ENCODE data around the gene IGF2BP1.
"Not testable (repeated sequence)": the region's sequence is repeated elsewhere in the genome, so short reads cannot be mapped to it uniquely, and the experiment has no call there.

The IGF2BP1 gene

DNA sequence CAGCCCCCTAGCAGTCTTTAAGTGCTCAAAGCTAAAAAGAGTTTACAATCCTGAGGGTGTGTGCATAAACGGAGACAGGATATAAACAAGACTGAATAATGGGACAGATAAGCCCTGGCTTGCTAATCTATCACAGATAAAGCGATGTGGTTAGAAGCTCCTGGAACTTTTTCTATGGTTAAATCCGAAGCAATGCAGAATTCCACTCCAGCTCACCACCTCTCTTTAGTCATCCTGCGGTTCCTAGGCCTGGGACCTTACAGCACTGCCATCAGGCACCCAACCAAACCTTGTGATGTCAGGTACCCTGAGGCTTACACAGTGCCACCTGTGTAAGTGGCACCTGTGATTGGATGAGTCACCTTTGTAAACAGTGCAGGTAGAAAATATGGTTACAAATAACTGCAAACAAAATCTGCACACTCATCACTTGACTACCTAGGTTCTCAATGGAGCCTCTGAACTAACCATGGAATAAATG lies 103.9 kb downstream of the IGF2BP1 start:
- DNase-seq (ENCODE audit: low spot score), result no peak

DNA sequence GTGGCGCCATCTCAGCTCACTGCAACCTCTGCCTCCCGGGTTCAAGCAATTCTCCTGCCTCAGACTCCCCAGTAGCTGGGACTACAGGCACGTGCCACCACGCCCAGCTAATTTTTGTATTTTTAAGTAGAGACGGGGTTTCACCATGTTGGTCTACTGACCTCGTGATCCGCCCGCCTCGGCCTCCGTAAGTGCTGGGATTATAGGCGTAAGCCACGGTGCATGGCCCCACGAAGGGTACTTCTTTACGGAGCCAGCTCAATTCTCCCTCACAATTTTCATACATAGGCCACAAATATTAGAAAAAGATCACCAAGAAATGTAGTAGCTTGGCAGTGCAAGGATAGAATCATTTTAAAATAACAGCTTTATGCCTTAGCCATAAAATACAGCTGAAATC lies 106.2 kb downstream of the IGF2BP1 start:
- not testable (repeated sequence) for DNase-seq (ENCODE audit: low spot score)

DNA sequence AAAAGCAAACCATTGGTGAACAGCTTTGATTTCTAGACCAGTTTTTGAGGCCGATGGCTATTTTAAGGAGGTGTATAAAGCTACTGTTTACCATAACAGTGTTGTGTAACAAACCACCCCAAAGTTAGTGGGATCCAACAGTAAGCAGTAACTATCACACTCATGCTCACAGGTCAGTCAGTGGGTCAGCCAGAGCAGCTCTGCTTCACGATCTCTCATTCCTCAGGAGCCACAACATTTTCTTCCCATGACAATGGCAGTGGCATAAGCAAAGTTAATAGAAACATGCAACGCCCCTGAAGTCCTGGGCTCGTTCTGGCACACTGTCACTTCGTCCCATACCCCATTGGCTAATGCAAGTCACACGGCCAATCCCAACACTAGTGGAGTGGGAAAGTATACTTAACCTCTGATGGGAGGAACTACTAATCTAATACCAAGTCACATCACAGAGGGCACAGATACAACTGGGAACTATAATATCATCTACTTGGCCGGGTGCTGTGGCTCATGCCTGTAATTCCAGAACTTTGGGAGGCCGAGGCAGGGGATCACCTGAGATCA lies 107.4 kb downstream of the IGF2BP1 start:
- no peak for DNase-seq (ENCODE audit: low spot score)
